NCI-H226 (cell line): ENCODE measurements around the gene COL10A1.
"Not testable (repeated sequence)": the region's sequence is repeated elsewhere in the genome, so short reads cannot be mapped to it uniquely, and the experiment has no call there.

Experiments used
- DNase-seq: peaks from one replicate; pipeline ENCODE4 v3.0.0-alpha.2; 2015

The COL10A1 gene

GRCh38 chr6:116118608-116119007, 7.3 kb downstream of the COL10A1 start:
- DNase-seq: no peak

- DNase-seq: no peak
Observed at GRCh38 chr6:116115781-116116180, 10.2 kb downstream of the COL10A1 start.

- no peak for DNase-seq
Observed at GRCh38 chr6:116113386-116113785, 12.5 kb downstream of the COL10A1 start.

GRCh38 chr6:116111552-116112528, 14.1 kb downstream of the COL10A1 start:
- peak; percentile 22 for DNase-seq

GRCh38 chr6:116108836-116109235, 17.1 kb downstream of the COL10A1 start:
- DNase-seq: no peak

- no peak for DNase-seq
Observed at GRCh38 chr6:116106146-116106545, 19.8 kb downstream of the COL10A1 start.

- DNase-seq: no peak
Observed at GRCh38 chr6:116105247-116105646, 20.7 kb downstream of the COL10A1 start.

GRCh38 chr6:116104636-116105035, 21.3 kb downstream of the COL10A1 start:
- no peak for DNase-seq

- no peak for DNase-seq
Observed at GRCh38 chr6:116102873-116103272, 23.1 kb downstream of the COL10A1 start.

- DNase-seq: no peak
Observed at GRCh38 chr6:116101790-116102189, 24.1 kb downstream of the COL10A1 start.

GRCh38 chr6:116101302-116101718, 24.6 kb downstream of the COL10A1 start:
- DNase-seq: no peak

GRCh38 chr6:116100419-116101301, 25.3 kb downstream of the COL10A1 start, which contains the start of gene NT5DC1:
NT5DC1 (plus strand) TSS chr6:116100853; CDS start chr6:116100931, 78 bp downstream.
- DNase-seq: peak; percentile 76

- no peak for DNase-seq
Observed at GRCh38 chr6:116099036-116099435, 26.9 kb downstream of the COL10A1 start.

- no peak for DNase-seq
Observed at GRCh38 chr6:116096979-116097816, 28.7 kb downstream of the COL10A1 start.

- not testable (repeated sequence) for DNase-seq
Observed at GRCh38 chr6:116096048-116096759, 29.7 kb downstream of the COL10A1 start.

- DNase-seq: no peak
Observed at GRCh38 chr6:116094041-116094440, 31.9 kb downstream of the COL10A1 start.

GRCh38 chr6:116090251-116090650, 35.7 kb downstream of the COL10A1 start:
- DNase-seq: no peak

- DNase-seq: peak; percentile 17
Observed at GRCh38 chr6:116088946-116089345, 37.0 kb downstream of the COL10A1 start.

- peak; percentile 86 for DNase-seq
Observed at GRCh38 chr6:116087437-116088027, 38.4 kb downstream of the COL10A1 start.

GRCh38 chr6:116084284-116084683, 41.6 kb downstream of the COL10A1 start:
- DNase-seq: no peak

GRCh38 chr6:116083052-116083451, 42.9 kb downstream of the COL10A1 start:
- no peak for DNase-seq
